SK-N-SH treated with all-trans-retinoic acid at 6 μM for 48 hours (cell line): ENCODE measurements around the gene ZFAND2B.

ENCODE experiments used
- ATAC-seq: fragments of 200-7000 bp; cut with Tn5 transposase; 3 replicates; pipeline ENCODE4 v1.9.1; 2020; ENCODE audit warnings: mild to moderate bottlenecking, moderate library complexity
- ARNTL ChIP-seq: fragments of 450-650 bp; formaldehyde crosslinking; IDR thresholded peaks from 2 replicates; pipeline ENCODE4 v1.5.0; 2020; ENCODE audit warnings: low read depth, mild to moderate bottlenecking, moderate library complexity, borderline replicate concordance
- BACH2 ChIP-seq: fragments of 250-450 bp; sonication (Bioruptor Pico); IDR thresholded peaks from 2 replicates; pipeline ENCODE4 v1.9.0; 2021; ENCODE audit warnings: mild to moderate bottlenecking, borderline replicate concordance
- CSDC2 ChIP-seq: fragments of 250-450 bp; sonication (Bioruptor Pico); IDR thresholded peaks from 2 replicates; pipeline ENCODE4 v1.5.0; 2020; ENCODE audit warnings: mild to moderate bottlenecking, moderate library complexity
- ESRRG ChIP-seq: fragments of 250-450 bp; sonication (Bioruptor Pico); IDR thresholded peaks from 2 replicates; pipeline ENCODE4 v1.6.1; 2021; ENCODE audit warnings: mild to moderate bottlenecking
- GLIS3 ChIP-seq: fragments of 250-450 bp; sonication (Bioruptor Pico); IDR thresholded peaks from 2 replicates; pipeline ENCODE4 v1.5.0; 2020; ENCODE audit warnings: mild to moderate bottlenecking, moderate library complexity
- ISL1 ChIP-seq: fragments of 250-450 bp; sonication (Bioruptor Pico); IDR thresholded peaks from 2 replicates; pipeline ENCODE4 v2.1.2; 2022; ENCODE audit warnings: mild to moderate bottlenecking, moderate library complexity
- PPARA ChIP-seq: fragments of 250-450 bp; sonication (Bioruptor Pico); IDR thresholded peaks from 2 replicates; pipeline ENCODE4 v1.5.0; 2020; ENCODE audit warnings: mild to moderate bottlenecking, borderline replicate concordance
- SNAI2 ChIP-seq: fragments of 250-450 bp; sonication (Bioruptor Pico); IDR thresholded peaks from 2 replicates; pipeline ENCODE4 v1.5.0; 2020; ENCODE audit warnings: mild to moderate bottlenecking, moderate library complexity
- TCF4 ChIP-seq: fragments of 250-450 bp; sonication (Bioruptor Pico); IDR thresholded peaks from 2 replicates; pipeline ENCODE4 v1.8.0; 2021; ENCODE audit warnings: mild to moderate bottlenecking, moderate library complexity, borderline replicate concordance
- TOX ChIP-seq: fragments of 250-450 bp; sonication (Bioruptor Pico); IDR thresholded peaks from 2 replicates; pipeline ENCODE4 v1.8.0; 2021; ENCODE audit warnings: mild to moderate bottlenecking, moderate library complexity, borderline replicate concordance
- ZC3H10 ChIP-seq: fragments of 250-450 bp; sonication (Bioruptor Pico); IDR thresholded peaks from 2 replicates; pipeline ENCODE4 v1.5.1; 2021; ENCODE audit warnings: mild to moderate bottlenecking, moderate library complexity
- ZFP3 ChIP-seq: fragments of 250-450 bp; sonication (Bioruptor Pico); IDR thresholded peaks from 2 replicates; pipeline ENCODE4 v1.5.0; 2020; ENCODE audit warnings: mild to moderate bottlenecking, moderate library complexity
- ZFP30 ChIP-seq: fragments of 450-650 bp; formaldehyde crosslinking; IDR thresholded peaks from 2 replicates; pipeline ENCODE4 v1.5.0; 2022; ENCODE audit warnings: mild to moderate bottlenecking, moderate library complexity
- ZNF70 ChIP-seq: fragments of 450-650 bp; formaldehyde crosslinking; IDR thresholded peaks from 2 replicates; pipeline ENCODE4 v1.5.0; 2020; ENCODE audit warnings: mild to moderate bottlenecking, moderate library complexity
- ZNF8 ChIP-seq: fragments of 450-650 bp; formaldehyde crosslinking; IDR thresholded peaks from 2 replicates; pipeline ENCODE4 v1.5.0; 2020; ENCODE audit warnings: mild to moderate bottlenecking, moderate library complexity
- TF ChIP-seq, protein P1 (sequence below): fragments of 250-450 bp; sonication (Bioruptor Pico); IDR thresholded peaks from 2 replicates; pipeline ENCODE4 v1.8.0; 2020; ENCODE audit warnings: mild to moderate bottlenecking, moderate library complexity, borderline replicate concordance
- TF ChIP-seq, protein P2 (sequence below): fragments of 250-450 bp; sonication (Bioruptor Pico); IDR thresholded peaks from 2 replicates; pipeline ENCODE4 v1.5.1; 2020; ENCODE audit warnings: low read depth, mild to moderate bottlenecking, moderate library complexity
- TF ChIP-seq, protein P3 (sequence below): fragments of 250-450 bp; sonication (Bioruptor Pico); IDR thresholded peaks from 2 replicates; pipeline ENCODE4 v1.5.1; 2021; ENCODE audit warnings: mild to moderate bottlenecking, moderate library complexity
- TF ChIP-seq, protein P4 (sequence below): fragments of 250-450 bp; sonication (Bioruptor Pico); IDR thresholded peaks from 2 replicates; pipeline ENCODE4 v1.5.0; 2020; ENCODE audit warnings: mild to moderate bottlenecking, moderate library complexity

The ZFAND2B gene

DNA sequence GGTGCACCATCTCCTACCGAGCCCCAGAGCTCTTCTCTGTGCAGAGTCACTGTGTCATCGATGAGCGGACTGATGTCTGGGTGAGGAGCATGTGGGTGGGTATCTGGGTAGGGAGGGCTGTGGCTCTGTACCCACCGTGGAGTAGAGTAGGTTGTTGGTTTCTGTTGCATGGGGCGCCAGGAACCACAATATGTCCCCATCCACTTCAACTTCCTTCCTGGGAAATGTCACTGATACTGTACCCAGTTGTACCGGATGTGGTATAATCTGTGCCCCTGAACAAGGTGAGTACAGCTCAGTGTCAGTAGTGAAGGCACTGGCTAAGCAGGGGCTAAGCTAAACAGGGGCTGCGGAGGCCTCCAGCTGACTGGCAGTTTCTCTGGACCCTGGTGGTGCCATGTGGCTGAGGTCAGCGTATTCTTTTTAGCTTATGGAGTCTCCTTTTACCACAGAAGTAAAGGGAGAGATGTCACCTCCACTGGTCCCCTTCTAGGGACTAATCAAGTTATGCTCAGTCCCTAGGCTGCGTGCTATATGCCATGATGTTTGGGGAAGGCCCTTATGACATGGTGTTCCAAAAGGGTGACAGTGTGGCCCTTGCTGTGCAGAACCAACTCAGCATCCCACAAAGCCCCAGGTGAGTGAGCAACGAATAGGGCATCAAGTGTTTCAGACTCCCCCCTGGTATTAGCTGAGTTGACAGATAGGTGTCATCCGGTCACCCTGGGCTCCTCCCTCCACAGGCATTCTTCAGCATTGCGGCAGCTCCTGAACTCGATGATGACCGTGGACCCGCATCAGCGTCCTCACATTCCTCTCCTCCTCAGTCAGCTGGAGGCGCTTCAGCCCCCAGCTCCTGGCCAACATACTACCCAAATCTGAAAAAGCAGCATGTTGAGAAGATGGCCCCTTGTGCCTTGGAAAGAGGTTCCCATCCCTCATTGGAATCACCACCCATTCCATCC lies 41.4 kb downstream of the ZFAND2B start:
- TF ChIP-seq ESRRG (CRISPR knock-in tag), result no peak
- TF ChIP-seq CSDC2 (CRISPR knock-in tag), result no peak
- TF ChIP-seq ZFP30 (CRISPR knock-in tag), result no peak
- no peak for TF ChIP-seq TOX
- TF ChIP-seq, protein P1, sequence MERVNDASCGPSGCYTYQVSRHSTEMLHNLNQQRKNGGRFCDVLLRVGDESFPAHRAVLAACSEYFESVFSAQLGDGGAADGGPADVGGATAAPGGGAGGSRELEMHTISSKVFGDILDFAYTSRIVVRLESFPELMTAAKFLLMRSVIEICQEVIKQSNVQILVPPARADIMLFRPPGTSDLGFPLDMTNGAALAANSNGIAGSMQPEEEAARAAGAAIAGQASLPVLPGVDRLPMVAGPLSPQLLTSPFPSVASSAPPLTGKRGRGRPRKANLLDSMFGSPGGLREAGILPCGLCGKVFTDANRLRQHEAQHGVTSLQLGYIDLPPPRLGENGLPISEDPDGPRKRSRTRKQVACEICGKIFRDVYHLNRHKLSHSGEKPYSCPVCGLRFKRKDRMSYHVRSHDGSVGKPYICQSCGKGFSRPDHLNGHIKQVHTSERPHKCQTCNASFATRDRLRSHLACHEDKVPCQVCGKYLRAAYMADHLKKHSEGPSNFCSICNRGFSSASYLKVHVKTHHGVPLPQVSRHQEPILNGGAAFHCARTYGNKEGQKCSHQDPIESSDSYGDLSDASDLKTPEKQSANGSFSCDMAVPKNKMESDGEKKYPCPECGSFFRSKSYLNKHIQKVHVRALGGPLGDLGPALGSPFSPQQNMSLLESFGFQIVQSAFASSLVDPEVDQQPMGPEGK (CRISPR knock-in tag), result no peak
- no peak for ATAC-seq

DNA sequence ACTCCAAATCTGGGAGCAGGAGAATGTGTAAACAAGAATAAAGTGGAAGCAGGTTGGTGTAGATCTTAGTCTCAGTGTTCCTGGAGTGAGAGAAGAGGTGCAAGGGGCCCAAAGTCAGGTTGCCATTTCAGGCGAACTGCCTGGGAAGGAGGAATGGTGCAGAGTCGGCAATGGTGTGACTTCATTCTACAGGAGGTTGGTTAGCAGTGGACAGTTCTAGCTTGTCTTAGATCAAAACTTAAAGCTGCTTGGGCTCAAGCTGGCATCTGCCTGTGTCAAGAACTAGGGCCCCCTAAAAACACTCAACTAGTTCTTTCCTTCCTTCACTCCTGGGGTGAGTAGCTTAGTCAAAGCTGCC lies 42.2 kb downstream of the ZFAND2B start:
- TF ChIP-seq, protein P2, sequence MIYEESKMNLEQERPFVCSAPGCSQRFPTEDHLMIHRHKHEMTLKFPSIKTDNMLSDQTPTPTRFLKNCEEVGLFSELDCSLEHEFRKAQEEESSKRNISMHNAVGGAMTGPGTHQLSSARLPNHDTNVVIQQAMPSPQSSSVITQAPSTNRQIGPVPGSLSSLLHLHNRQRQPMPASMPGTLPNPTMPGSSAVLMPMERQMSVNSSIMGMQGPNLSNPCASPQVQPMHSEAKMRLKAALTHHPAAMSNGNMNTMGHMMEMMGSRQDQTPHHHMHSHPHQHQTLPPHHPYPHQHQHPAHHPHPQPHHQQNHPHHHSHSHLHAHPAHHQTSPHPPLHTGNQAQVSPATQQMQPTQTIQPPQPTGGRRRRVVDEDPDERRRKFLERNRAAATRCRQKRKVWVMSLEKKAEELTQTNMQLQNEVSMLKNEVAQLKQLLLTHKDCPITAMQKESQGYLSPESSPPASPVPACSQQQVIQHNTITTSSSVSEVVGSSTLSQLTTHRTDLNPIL (CRISPR knock-in tag), result no peak
- no peak for TF ChIP-seq ESRRG (CRISPR knock-in tag)
- no peak for TF ChIP-seq TCF4 (CRISPR knock-in tag)
- TF ChIP-seq GLIS3 (CRISPR knock-in tag), result no peak
- TF ChIP-seq ZNF8, result no peak
- TF ChIP-seq ISL1 (CRISPR knock-in tag), result no peak
- no peak for TF ChIP-seq ZNF70 (CRISPR knock-in tag)
- TF ChIP-seq SNAI2 (CRISPR knock-in tag), result no peak
- no peak for TF ChIP-seq ZFP3
- no peak for TF ChIP-seq ARNTL (CRISPR knock-in tag)
- TF ChIP-seq BACH2 (CRISPR knock-in tag), result no peak
- ATAC-seq, result no peak

DNA sequence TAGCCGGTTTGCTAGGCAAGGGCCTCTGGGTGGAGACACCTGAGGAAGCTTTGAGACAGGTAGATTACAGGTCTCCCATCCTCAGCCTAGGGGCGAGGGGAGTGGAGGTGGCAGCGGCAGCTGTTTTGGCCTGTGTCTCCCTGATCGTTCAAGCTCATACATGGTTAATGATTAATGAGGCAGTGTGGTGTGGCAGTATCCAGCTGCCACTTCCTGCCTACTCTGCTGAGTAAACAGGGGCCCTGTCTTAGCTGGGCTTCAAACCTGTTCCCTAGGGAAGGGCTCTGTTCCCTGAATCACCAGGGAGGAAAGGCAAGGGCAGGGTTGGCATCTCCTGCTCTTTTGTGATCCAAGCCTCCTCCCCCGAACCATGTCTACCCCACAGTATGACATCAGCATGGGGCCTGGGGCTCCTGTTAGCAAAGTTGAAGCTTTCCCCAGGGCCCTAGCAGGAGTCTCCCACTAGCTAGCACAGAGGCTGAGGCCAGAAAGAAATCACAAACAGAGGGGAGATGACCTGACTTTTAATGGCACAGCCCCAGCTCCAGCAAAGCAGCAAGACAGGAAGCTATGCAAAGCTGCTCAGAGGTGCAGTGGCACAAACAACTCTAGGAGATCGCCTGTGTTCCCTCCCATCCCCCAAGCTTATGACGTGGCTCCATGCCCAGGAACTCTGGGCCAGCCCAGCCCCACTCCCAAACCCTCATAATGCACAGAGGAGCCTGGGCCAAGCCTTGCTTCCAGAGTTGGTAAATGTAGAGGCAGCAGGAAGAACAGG lies 42.8 kb downstream of the ZFAND2B start:
- TF ChIP-seq PPARA (CRISPR knock-in tag) (no peak), ZC3H10 (CRISPR knock-in tag) (no peak), ESRRG (CRISPR knock-in tag) (no peak), TOX (no peak), SNAI2 (CRISPR knock-in tag) (no peak), ISL1 (CRISPR knock-in tag) (no peak), ZFP3 (no peak), CSDC2 (CRISPR knock-in tag) (no peak), BACH2 (CRISPR knock-in tag) (no peak)
- TF ChIP-seq, protein P3, sequence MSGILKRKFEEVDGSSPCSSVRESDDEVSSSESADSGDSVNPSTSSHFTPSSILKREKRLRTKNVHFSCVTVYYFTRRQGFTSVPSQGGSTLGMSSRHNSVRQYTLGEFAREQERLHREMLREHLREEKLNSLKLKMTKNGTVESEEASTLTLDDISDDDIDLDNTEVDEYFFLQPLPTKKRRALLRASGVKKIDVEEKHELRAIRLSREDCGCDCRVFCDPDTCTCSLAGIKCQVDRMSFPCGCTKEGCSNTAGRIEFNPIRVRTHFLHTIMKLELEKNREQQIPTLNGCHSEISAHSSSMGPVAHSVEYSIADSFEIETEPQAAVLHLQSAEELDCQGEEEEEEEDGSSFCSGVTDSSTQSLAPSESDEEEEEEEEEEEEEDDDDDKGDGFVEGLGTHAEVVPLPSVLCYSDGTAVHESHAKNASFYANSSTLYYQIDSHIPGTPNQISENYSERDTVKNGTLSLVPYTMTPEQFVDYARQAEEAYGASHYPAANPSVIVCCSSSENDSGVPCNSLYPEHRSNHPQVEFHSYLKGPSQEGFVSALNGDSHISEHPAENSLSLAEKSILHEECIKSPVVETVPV (CRISPR knock-in tag), result no peak
- TF ChIP-seq, protein P4, sequence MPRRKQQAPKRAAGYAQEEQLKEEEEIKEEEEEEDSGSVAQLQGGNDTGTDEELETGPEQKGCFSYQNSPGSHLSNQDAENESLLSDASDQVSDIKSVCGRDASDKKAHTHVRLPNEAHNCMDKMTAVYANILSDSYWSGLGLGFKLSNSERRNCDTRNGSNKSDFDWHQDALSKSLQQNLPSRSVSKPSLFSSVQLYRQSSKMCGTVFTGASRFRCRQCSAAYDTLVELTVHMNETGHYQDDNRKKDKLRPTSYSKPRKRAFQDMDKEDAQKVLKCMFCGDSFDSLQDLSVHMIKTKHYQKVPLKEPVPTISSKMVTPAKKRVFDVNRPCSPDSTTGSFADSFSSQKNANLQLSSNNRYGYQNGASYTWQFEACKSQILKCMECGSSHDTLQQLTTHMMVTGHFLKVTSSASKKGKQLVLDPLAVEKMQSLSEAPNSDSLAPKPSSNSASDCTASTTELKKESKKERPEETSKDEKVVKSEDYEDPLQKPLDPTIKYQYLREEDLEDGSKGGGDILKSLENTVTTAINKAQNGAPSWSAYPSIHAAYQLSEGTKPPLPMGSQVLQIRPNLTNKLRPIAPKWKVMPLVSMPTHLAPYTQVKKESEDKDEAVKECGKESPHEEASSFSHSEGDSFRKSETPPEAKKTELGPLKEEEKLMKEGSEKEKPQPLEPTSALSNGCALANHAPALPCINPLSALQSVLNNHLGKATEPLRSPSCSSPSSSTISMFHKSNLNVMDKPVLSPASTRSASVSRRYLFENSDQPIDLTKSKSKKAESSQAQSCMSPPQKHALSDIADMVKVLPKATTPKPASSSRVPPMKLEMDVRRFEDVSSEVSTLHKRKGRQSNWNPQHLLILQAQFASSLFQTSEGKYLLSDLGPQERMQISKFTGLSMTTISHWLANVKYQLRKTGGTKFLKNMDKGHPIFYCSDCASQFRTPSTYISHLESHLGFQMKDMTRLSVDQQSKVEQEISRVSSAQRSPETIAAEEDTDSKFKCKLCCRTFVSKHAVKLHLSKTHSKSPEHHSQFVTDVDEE (CRISPR knock-in tag), result no peak
- TF ChIP-seq, protein P2 (CRISPR knock-in tag), result no peak
- ATAC-seq, result peak; percentile 21
